A172 (cell line): Measurements from ENCODE around the gene CLIP1. TPM values are rescaled to one million over a fixed set of nuclear protein-coding genes. Genes with fewer than 3 reads are reported as not detected.
"Not testable (repeated sequence)": the region's sequence is repeated elsewhere in the genome, so short reads cannot be mapped to it uniquely, and the experiment has no call there.

Source experiments
- DNase-seq: peaks from one replicate; pipeline ENCODE4 v3.0.0-alpha.2; 2015; ENCODE audit warnings: low spot score
- total RNA-seq: library from RNA; depleted of rRNA; stranded (reverse); fragments of >200 nt; shearing (Covaris generic); gene quantifications from 2 replicates; pipeline ENCODE4 v1.2.3, GENCODE V29; 2014

Gene CLIP1
- total RNA-seq, 1 experiment from 2014 or later: 52.0 TPM

DNA sequence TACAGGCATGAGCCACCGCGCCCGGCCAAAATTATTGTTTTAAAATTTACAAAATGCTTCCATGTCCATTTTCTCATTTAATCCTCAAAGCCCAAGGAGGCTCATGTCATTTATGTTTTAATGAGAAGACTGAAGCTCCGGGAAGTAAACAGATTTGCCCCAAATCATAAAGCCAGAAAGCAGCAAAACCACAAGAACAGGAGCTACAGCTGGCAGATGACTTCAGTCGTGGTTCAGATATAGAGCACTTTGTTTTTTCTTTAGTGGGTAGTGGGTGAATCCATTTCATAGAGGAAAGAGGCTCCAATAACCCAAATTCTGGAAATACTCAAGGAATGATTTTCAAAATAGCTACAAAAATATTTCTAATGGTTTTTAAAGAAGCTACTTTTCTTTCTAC is 110.8 kb downstream of the CLIP1 start:
- DNase-seq: no peak

DNA sequence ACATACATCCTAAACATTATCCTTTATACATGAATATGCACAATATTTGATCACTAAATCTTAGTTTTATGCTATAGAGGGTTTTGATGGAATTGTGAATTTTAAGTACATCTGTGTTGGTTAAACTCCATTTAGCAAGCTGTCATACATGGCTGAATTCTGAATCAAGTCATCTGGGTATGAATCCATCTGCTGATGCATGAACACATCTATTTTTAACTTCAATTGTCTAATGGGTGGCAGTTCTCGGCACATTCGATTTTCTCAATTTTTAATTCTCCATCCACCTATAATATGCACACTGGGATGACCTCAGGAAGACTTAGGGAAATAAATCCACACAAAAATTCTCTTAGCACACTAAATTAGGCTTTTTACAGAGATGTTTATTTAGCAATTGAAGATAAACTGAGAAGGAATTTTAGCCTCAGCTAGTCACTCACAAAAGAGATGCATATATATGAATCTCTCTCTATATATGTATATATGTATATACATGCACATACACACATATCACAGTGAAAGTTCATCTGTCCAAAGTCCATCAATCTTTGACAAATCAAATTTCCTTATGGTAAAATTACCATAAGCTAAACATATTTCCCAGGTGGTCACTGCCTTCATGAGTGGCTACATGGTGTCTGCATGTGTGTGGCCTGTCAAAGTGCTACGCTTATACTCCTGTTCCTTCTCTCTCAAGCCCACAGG is 111.7 kb downstream of the CLIP1 start:
- no peak for DNase-seq

DNA sequence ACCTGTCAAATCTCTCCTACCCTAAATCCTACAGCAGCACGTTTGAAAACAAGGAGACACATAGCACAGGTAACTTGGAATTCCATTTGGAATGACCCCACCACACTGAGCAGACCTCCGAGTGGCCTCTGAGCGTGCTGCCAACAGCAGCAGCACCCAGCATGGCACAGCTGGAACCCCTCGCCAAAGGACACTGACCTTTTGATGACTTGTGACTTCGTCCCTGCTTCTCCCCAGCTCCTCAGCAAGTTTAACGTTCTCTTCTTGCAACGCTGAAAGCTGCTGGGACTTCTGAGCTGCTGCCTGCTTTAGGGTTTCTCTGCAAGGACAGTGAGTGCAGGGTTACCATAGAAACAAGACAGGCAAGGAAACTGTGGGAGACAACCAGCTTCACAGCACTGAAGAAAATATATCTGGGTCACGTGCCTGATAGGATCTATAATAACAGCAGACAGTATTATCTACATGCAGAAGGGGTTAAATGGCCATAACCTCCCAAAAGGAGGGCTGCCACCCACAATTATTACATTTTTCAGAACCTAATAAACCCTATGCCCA is 112.8 kb downstream of the CLIP1 start:
- DNase-seq: no peak

DNA sequence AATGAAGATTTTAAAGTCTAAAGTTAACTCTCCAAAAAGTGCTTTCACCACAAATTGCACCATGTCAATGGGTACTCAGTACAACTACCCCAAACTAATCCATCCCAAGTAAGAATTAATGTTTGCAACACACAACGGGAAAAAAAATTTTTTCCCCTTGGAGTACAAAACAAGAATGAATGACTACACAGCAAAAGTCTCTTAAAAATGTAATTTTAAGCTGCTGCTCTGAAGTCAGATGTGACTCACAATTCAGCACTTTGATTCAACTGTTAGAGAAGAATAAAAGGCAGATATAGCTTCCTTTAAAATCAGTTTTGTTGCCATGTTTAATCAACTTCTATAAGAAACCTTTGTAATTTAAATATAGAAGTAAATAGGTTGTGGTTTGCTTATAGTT is 113.7 kb downstream of the CLIP1 start:
- no peak for DNase-seq

DNA sequence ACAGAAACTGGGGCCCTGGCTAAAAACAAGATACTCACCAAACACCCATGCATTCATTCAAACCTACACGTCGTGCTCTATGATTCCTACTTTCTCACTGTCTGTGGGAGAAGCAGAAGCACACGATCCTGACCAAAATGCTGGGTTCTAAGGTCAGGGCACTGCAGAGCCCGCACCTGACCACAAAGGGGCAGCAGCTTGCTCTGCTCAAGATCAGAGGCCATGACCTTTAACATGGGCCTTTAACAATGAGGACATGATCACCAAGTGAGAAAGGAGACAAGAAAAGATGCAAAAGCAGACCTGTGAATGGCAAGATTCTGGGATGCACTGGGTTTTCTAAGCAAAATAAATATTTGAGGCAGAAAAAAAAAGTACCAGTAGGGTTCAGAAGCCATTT is 116.1 kb downstream of the CLIP1 start:
- DNase-seq: no peak

DNA sequence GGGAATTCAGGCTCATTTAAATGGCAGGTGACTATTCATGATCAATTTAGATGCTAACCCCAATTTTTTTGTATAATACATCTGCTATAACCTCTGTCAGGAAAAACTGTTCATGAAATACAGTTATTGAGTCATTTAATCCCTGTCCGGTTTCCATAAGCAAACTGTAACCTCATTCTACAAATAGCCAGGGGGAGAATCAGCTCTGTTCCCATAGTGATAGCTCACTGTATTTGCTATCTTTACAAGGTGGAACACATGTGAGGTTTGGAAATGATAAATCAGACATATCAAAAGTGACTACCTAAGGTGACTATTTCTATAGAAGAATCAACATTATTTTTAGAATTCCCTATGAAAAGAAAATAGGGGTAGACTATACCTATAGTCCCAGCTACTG is 117.5 kb downstream of the CLIP1 start:
- DNase-seq: no peak

DNA sequence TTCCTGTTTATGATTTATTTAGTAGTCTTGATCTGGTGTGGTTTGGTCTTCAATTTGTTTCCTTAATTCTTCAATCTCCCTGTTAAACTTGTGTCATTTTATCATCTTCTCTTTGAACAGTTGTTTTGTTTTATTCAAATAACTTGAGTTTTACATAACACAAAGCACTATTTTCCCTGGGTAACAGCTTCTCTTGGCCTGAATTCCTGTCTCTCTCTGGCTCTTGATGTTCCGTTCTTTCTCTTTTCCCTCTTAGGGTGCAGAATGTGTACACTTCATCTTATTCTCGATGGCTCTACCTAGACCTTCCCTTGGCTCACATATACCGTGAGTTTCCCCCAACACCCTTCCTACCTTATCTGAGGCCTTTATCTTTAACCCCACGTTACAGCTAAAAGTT is 119.4 kb downstream of the CLIP1 start:
- DNase-seq: no peak

DNA sequence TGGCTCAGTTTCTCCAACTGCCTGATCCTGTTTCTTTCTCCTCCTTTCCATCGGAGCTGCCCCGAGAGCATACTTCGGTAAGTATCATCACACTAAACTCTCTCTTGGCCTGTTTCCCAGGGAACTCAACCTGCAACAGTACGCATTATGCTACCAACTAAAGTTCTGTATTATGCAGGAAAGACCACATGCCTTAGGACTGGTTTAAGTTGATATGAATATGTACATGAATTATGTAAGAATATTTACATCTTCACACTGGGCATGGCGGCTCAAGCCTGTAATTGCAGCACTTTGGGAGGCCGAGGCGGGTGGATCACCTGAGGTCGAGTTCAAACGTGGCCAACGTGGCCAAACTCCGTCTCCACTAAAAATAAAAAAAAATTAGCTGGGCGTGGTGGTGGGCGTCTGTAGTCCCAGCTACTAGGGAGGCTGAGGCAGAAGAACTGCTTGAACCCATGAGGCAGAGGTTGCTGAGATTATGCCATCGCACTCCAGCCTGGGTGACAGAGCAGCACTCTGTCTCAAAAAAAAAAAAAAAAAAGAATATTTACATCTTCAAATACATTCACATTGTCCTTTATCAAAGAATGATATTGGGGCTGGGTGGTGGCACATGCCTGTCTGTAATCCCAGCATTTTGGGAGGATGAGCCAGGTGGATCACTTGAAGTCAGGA is 124.3 kb downstream of the CLIP1 start:
- DNase-seq: no peak

DNA sequence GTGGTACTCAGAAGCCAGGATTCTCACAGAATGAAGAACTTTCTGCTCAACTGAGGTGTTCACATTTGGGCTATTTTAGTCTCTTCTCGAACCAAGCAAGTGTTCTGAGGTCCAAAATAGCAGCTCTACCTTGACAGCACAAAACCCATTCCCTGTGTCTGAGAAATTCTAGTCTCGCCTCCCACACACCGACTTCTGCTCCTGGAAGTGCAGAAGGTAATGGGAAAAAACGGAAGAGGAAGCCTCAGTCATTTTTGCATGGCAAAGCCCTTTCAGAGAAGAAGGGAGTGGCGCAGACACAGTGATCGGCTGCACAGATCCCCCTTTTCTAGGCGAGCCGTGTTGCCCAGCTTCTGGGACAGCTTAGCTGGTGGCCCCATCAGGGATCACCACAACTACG is 125.0 kb downstream of the CLIP1 start:
- DNase-seq: no peak

DNA sequence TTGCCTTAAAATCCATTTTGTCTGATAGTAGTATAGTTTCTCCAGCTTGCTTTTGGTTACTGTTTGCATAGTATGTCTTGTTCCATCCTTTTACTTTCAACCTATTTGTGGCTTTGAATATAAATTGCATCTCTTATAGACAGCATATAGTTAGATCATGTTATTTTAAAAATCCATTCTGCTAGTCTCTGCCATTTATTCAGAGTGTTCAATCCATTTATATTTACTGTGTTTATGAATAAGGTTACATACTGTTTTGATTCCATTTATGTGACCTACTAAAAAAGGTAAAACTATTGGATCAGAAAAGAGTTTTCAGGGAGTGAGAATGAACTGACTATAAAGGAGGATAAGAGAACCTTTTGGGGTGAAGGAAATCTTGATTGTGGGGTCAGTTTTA is 126.6 kb downstream of the CLIP1 start:
- no peak for DNase-seq

DNA sequence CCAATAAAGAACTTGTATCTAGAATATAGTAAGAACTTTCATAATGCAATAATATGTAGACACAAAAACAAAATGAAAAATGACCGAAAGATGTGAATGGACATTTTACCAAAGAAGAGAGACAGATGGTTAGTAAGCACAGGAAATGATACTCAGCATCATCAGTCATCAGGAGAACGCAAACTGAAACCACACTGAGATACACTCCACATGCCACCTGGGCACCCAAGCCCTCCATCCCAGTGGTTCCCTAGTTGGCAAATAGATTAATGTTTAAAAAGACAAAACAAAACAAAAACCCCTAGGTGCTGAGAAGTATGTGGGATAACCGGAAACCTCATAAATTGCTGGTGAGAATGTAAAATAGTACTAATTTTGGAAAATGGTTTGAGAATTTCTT is 129.4 kb downstream of the CLIP1 start:
- DNase-seq: no peak

DNA sequence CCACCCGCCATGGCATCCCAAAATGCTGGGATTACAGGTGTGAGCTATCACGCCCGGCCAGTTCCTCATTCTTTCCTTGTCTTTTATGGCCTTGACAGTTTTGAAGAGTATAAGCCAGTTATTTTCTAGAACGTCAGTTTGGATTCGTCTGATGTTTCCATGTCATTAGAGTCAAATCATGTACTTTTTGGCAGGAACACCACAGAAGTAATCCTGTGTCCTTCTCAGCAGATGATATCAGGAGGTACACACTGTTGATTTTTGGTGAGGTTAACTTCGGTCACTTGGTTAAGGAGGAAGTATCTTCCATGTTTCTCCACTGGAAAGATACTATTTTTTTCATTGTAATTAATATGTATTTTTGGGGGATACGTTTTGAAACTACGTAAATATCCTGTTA is 131.0 kb downstream of the CLIP1 start:
- no peak for DNase-seq

DNA sequence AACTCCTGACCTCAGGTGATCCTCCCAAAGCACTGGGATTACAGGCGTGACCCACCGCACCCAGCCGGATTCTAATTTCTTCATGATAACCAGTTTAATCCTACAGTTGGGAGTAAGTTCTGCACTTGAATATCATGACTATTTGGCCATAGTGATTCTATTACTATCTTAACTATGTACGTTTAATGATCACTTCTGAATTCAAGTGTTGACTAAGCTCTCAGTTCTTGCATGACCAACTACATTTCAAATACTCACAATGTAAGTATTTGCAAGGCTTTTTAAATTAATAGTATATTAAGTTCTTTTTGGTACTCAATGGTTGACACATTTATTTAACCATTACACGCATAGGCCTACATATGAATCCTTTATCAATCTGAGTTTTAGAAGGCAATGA is 138.8 kb downstream of the CLIP1 start:
- DNase-seq: no peak

DNA sequence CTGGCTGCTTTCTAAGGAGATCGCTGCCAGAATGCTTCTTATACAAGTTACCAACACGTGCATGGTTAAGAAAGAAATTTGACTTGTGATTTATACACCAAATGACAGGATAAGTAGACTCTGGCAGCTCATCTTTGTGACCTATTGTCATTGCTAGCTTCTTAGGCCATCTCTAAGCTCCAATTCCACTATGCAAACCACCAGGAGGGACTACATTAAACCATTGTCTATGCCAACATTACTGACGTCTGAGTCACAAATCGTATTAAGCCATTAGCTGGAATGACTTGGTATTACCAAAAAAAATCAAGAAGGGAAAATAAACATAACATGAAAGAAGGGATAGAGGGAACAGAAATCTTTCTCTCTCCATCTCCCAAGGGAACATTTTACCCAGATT is 140.4 kb downstream of the CLIP1 start:
- peak; percentile 70 for DNase-seq

DNA sequence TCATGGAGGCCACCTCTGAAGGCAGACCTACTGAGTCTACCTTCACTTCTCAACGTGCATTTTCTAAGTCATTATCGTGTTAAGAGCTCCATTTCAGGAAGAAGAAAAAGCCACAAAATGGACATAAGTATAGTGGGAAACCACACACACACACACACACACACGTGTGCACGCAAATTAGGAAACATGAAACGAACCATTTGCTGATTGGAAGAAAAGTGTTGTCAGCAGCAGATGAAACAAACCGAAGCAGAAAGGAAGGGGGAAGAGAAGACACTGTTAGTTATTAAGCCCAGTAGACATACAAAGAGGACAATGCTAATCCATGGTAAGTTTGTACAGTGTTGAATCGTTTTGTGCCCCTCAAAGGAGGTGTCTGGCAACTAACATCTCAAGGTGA is 146.2 kb downstream of the CLIP1 start:
- no peak for DNase-seq

DNA sequence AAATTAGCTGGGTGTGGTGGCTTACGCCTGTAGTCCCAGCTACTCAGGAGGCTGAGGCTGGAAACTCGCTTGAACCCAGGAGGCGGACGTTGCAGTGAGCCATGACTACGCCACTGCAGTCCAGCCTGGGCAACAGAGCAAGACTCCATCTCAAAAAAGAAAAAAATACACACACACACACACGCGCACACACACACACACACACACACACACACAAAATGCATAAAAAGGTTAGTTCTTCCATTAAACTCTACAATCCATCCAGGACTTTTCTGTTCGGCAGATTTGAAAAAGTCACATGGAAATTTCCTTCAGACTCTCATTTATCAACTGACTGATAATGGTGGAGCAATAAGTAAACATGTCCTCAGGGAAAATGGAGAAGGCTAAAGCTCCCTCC is 147.0 kb downstream of the CLIP1 start:
- no peak for DNase-seq

DNA sequence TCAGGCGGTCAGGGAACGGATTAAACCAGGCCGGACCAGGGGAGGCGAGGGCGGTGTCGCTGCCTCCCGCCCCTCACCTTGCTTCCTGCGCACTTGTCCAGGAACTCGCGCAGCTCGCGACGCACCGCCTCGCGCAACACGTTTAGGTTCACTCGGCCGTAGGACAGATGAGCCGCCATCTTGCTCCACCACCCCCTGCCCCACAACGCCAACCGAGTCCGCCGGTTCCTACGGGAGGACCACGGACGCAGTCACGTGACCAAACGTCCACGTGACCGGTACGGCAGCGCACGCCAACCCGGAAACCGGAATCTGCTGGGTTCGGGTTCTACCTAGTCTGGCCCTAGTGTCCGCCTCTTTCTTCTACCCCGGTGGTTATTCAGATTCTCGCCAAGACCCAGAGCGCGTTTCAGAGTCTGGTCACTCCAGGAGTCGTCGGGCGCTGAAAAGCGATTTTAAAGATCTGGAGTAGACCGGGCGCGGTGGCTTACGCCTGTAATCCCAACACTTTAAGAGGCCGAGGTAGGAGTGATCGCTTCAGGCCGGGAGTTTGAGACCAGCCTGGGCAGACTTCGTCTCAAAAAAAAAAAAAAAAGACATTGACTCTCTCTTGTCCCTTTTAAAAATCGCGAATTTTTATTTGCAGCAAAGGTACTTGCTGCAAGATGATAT is 156.1 kb downstream of the CLIP1 start, which contains the start of gene VPS33A:
TSS of gene VPS33A (minus strand) at position 265 of the 672 bp plus-strand sequence. CDS start at position 179, 86 bp downstream.
- peak; percentile 91 for DNase-seq

DNA sequence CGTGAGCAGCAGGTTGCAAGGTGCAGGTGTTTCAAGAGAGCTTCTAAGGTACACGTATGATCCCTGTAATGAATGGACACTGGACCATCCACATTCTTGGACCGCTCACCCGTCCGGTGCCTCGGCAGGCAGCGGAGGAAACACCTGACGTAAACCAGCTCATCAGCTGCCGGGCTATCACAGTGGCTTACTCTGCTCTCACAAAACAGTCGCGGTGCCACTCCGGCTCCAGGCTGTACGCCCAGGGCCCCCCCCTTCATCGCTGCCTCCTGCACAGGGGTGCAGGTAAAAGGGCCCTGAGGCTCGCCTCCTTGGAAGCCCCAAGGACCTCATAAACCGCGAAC is 156.6 kb downstream of the CLIP1 start:
- no peak for DNase-seq

DNA sequence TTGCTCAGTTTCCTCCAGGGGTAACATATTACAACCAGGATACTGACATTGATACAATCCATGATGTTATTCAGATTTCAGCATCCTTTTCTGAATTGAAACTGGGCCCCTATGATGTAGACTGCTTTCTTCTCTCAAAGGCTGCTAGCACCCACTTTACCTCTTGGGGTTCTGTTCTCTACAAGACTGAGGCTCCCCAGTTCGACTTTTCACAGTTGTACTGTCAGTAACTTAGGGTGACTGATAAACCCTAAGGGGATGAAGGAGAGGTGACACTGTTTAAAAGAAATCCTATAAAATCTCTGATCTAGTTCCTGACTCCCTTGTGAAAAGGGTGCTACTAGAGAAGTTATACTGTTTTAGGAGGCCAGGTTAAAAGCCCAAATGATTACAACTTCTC is 157.0 kb downstream of the CLIP1 start:
- DNase-seq: no peak

DNA sequence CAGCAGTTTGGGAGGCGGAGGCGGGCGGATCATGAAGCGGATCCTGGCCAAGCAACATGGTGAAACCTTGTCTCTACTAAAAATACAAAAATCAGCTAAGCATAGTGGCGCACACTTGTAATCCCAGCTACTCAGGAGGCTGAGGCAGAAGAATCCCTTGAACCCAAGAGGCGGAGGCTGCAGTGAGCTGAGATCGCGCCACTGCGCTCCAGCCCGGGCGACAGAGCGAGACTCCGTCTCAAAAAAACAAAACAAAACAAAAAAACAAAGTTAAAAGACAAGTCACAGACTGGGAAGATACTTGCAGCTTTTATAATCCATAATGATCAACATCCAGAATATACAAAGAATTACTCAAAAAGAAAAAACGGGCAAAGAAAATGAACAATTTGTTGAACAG is 161.7 kb downstream of the CLIP1 start:
- not testable (repeated sequence) for DNase-seq

DNA sequence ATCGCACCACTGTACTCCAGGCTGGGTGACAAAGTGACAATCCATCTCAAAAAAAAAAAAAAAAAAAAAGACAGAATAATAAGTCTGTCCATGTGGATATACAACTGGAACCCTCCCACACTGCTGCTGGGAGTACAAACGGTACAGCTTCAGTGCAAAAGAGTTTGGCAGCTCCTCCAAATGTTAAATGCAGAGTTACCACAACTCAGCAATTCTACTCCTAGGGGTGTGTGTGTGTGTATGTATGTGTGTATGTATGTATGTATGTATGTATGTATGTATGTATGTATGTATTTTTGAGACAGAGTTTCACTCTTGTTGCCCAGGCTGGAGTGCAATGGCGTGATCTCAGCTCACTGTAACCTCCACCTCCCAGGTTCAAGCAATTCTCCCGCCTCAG is 163.5 kb downstream of the CLIP1 start:
- not testable (repeated sequence) for DNase-seq

DNA sequence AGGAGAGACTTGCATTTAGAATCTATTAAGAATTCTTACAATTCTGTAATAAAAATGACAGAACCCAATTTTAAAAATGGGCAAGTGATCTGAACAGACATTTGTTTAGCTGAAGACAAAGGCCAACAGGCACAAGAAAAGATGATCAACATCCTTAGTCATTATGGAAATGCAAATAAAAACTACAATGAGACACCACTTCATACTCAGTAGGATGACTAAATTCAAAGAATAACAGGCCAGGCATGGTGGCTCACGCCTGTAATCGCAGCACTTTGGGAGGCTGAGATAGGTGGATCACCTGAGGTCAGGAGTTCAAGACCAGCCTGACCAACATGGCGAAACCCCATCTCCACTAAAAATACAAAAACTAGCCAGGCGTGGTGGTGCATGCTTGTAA is 164.0 kb downstream of the CLIP1 start:
- not testable (repeated sequence) for DNase-seq

DNA sequence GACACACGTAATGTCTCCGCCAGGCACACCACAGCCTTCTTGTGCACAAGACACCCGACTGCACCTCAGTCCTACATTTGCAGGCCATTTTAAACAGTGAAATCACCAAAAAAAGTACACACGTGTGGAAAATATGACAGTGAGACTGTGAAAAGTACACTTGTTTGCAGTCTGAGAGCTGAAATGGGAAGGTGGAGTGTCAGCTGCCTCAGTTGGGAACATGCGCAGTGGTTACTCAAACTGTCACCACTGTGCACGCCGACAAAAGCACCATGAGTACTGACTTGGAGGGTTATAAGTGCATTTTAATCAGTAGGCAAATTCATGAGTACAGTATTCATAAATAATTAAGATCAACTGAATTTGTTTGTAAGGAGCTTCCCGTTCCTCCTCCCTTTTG is 171.9 kb downstream of the CLIP1 start:
- DNase-seq: no peak
